PC-3 (cell line): ENCODE measurements around the gene ANAPC16. TPM values are rescaled to one million over a fixed set of nuclear protein-coding genes. Genes with fewer than 3 reads are reported as not detected.

Experiments used
- ATAC-seq: fragments of 200-7000 bp; cut with Tn5 transposase; 2 replicates; pipeline ENCODE4 v1.9.1; 2020; ENCODE audit warnings: mild to moderate bottlenecking, moderate library complexity
- BruUV-seq: library from RNA; stranded (reverse); fragments of 400-500 nt; replicated peaks from 2 replicates; lab custom pipeline; 2021; lab: Mats Ljungman, UMichigan
- CTCF ChIA-PET: fragments of 300-600 bp; sonication (Branson Sonifier 250); formaldehyde crosslinking; loops from one replicate; lab custom pipeline; 2022; ENCODE audit warnings: antibody characterized with exemption; lab: Charles Lee
- POLR2A ChIA-PET: fragments of 300-600 bp; sonication (Branson Sonifier 250); formaldehyde crosslinking; loops from one replicate; lab custom pipeline; 2022; ENCODE audit warnings: antibody characterized with exemption; ENCODE audit not compliant: unreplicated experiment; lab: Charles Lee
- DNase-seq: peaks from one replicate; pipeline ENCODE4 v3.0.0-alpha.2; 2015
- H2AFZ ChIP-seq: fragments of 300-600 bp; sonication (generic); 2 replicates; pipeline ENCODE4 v1.6.0; 2016; ENCODE audit warnings: antibody characterized with exemption, low read length
- H3F3A ChIP-seq: fragments of 300-600 bp; sonication (generic); one replicate; pipeline ENCODE4 v1.6.0; 2017; ENCODE audit warnings: antibody characterized with exemption, low read length, control low read depth, mild to moderate bottlenecking; ENCODE audit not compliant: unreplicated experiment
- H3K27ac ChIP-seq: fragments of 300-600 bp; sonication (generic); 2 replicates; pipeline ENCODE4 v1.5.1; 2016; ENCODE audit warnings: mild to moderate bottlenecking, low read length
- H3K27me3 ChIP-seq: fragments of 300-600 bp; sonication (generic); 2 replicates; pipeline ENCODE4 v1.6.1; 2016; ENCODE audit warnings: low read length, mixed read lengths
- H3K36me3 ChIP-seq: fragments of 300-600 bp; sonication (generic); 2 replicates; pipeline ENCODE4 v1.6.1; 2016; ENCODE audit warnings: low read depth, mixed run types, low read length, mixed read lengths
- H3K4me1 ChIP-seq: fragments of 300-600 bp; sonication (generic); 2 replicates; pipeline ENCODE4 v1.5.1; 2016; ENCODE audit warnings: low read length; ENCODE audit not compliant: insufficient read depth
- H3K4me2 ChIP-seq: fragments of 300-600 bp; sonication (generic); 2 replicates; pipeline ENCODE4 v1.6.0; 2016; ENCODE audit warnings: low read length
- H3K4me3 ChIP-seq: fragments of 300-600 bp; sonication (generic); 2 replicates; pipeline ENCODE4 v1.5.1; 2016; ENCODE audit warnings: mild to moderate bottlenecking, low read length, mixed read lengths
- H3K79me2 ChIP-seq: fragments of 300-600 bp; sonication (generic); 2 replicates; pipeline ENCODE4 v1.6.1; 2017; ENCODE audit warnings: low read length, mixed read lengths
- H3K9ac ChIP-seq: fragments of 300-600 bp; sonication (generic); 2 replicates; pipeline ENCODE4 v1.6.0; 2016; ENCODE audit warnings: mild to moderate bottlenecking, low read length
- H3K9me2 ChIP-seq: fragments of 300-600 bp; sonication (generic); replicated peaks from 2 replicates; pipeline ENCODE4 v1.6.1; 2016; ENCODE audit warnings: mixed run types, low read length, mixed read lengths
- H3K9me3 ChIP-seq: fragments of 300-600 bp; sonication (generic); 2 replicates; pipeline ENCODE4 v1.6.1; 2016; ENCODE audit warnings: low read length, mixed read lengths
- H4K20me1 ChIP-seq: fragments of 300-600 bp; sonication (generic); 2 replicates; pipeline ENCODE4 v1.6.1; 2016; ENCODE audit warnings: low read length, mixed read lengths
- CTCF ChIP-seq: fragments of 300-600 bp; sonication (generic); conservative IDR thresholded peaks from 2 replicates; pipeline ENCODE4 v1.5.1; 2017; ENCODE audit warnings: antibody characterized with exemption, low read depth, mild to moderate bottlenecking, low read length
- EZH2 ChIP-seq: fragments of 300-600 bp; sonication (generic); IDR thresholded peaks from one replicate; pipeline ENCODE4 v1.6.1; 2017; ENCODE audit warnings: antibody characterized with exemption, mild to moderate bottlenecking, low read length; ENCODE audit not compliant: unreplicated experiment
- EZH2phosphoT487 ChIP-seq: fragments of 300-600 bp; sonication (generic); IDR thresholded peaks from 2 replicates; pipeline ENCODE4 v1.6.1; 2018; ENCODE audit warnings: mild to moderate bottlenecking, antibody characterized with exemption, low read length, borderline replicate concordance
- intact Hi-C: fragments of 100-400 bp; cut with micrococcal nuclease; formaldehyde crosslinking; loops from 2 replicates; pipeline ENCODE4 v1.9.0; 2023
- total RNA-seq: library from RNA; depleted of rRNA; stranded (reverse); fragments of >200 nt; gene quantifications from 2 replicates; pipeline ENCODE4 v1.2.3, GENCODE V29; 2014

ANAPC16 gene
- total RNA-seq, 1 experiment from 2014 or later: 23.9 TPM

- CTCF ChIA-PET: no interaction called here
- Histone ChIP-seq H3K36me3 (no peaks in the 10 kb centered on the region), H3K79me2 (no peaks in the 10 kb centered on the region), H3F3A (no peaks in the 10 kb centered on the region), H3K4me1 (peaks cover 19% of the 10 kb centered on the region), H3K9me3 (no peaks in the 10 kb centered on the region), H3K9me2 (no peaks in the 10 kb centered on the region), H3K27ac (peak overlapping the region; percentile 63; the same call in 1 of the 2 replicates), H3K27me3 (no peaks in the 10 kb centered on the region), H3K4me2 (no peak overlapping the region), H4K20me1 (no peaks in the 10 kb centered on the region), H3K9ac (no peak overlapping the region), H2AFZ (no peak overlapping the region), H3K4me3 (no peak overlapping the region)
- POLR2A ChIA-PET: interaction anchor here (0.7 kb wide), 1 partner anchor 295 kb away, joined by 5 read pairs; no protein-coding TSS in a partner anchor
- 0 out of 2 replicates have a peak, but pooled peaks have one; percentile 18 for ATAC-seq
- no peak for TF ChIP-seq CTCF
- no peak for TF ChIP-seq EZH2phosphoT487
- no peak for TF ChIP-seq EZH2
- BruUV-seq: no TSS peak
- DNase-seq: peak; percentile 25
- intact Hi-C loops: no loop called here
These were observed 46.1 kb downstream of the ANAPC16 start for GRCh38 chr10:72261784-72262404.

GRCh38 chr10:72263613-72264241 is 47.9 kb downstream of the ANAPC16 start:
- intact Hi-C loops: no loop called here
- Histone ChIP-seq H3K4me1 (peaks cover 19% of the 10 kb centered on the region), H3K9me3 (no peaks in the 10 kb centered on the region)

More at GRCh38 chr10:72263613-72264241, 47.9 kb downstream of the ANAPC16 start:
- ATAC-seq: no peak
- Histone ChIP-seq H3F3A (no peaks in the 10 kb centered on the region), H3K27ac (peak overlapping the region; percentile 33; the same call in 1 of the 2 replicates), H4K20me1 (no peaks in the 10 kb centered on the region), H3K9me2 (no peaks in the 10 kb centered on the region), H3K9ac (no peak overlapping the region), H2AFZ (0 out of 2 replicates have a peak overlapping the region, but pooled peaks have one; percentile 23), H3K27me3 (no peaks in the 10 kb centered on the region), H3K36me3 (no peaks in the 10 kb centered on the region), H3K4me3 (no peak overlapping the region), H3K4me2 (no peak overlapping the region; the same call in 1 of the 2 replicates), H3K79me2 (no peaks in the 10 kb centered on the region)
- TF ChIP-seq CTCF: no peak
- TF ChIP-seq EZH2phosphoT487: no peak
- TF ChIP-seq EZH2: no peak
- CTCF ChIA-PET: interaction anchor here (0.6 kb wide), 1 partner anchor 138 kb away, joined by 3 read pairs; no protein-coding TSS in a partner anchor
- peak; percentile 73 for DNase-seq
- POLR2A ChIA-PET: interaction anchor here (0.6 to 0.7 kb wide), 2 partner anchors 10 to 68 kb away, joined by 3 read pairs; no protein-coding TSS in a partner anchor
- BruUV-seq: no TSS peak
